Endothelial cell of umbilical vein (primary cell): Measurements from ENCODE around the gene CTAGE6. TPM values are rescaled to one million over a fixed set of nuclear protein-coding genes. Genes with fewer than 3 reads are reported as not detected.
"Not testable (repeated sequence)": the region's sequence is repeated elsewhere in the genome, so short reads cannot be mapped to it uniquely, and the experiment has no call there.

Source experiments
- BruUV-seq: library from RNA; stranded (reverse); fragments of 400-500 nt; replicated peaks from 2 replicates; lab custom pipeline; 2021; lab: Mats Ljungman, UMichigan
- CTCF ChIA-PET: fragments of 300-600, 350-600 bp; sonication (Branson Sonifier 250); formaldehyde crosslinking; loops from one replicate; lab custom pipeline; 2021; ENCODE audit warnings: antibody characterized with exemption, inconsistent platforms; lab: Charles Lee
- POLR2A ChIA-PET: fragments of 300-600, 350-600 bp; sonication (Branson Sonifier 250); formaldehyde crosslinking; loops from one replicate; lab custom pipeline; 2021; ENCODE audit warnings: antibody characterized with exemption, inconsistent platforms; lab: Charles Lee
- DNase-seq: peaks from one replicate; pipeline ENCODE4 v3.0.0-alpha.2; 2011; ENCODE audit warnings: low read depth, low spot score
- FAIRE-seq: peaks from 2 replicates; lab custom pipeline; 2011; peaks lifted over from hg19 to GRCh38; lab: Jason Lieb, UNC
- H2AFZ ChIP-seq: 2 replicates; pipeline ENCODE4 v1.6.0; 2012; ENCODE audit warnings: low read depth, low read length, control low read depth, inconsistent platforms
- H3K27ac ChIP-seq: 2 replicates; pipeline ENCODE4 v1.5.1; 2011; ENCODE audit warnings: low read depth, mild to moderate bottlenecking, control low read depth, low read length, moderate library complexity; ENCODE audit not compliant: insufficient read depth
- H3K27me3 ChIP-seq, 2 experiments: 2 replicates each; pipeline versions ENCODE4 v1.6.0 to v1.6.1; 2011; ENCODE audit warnings: low read length in 2 of 2, mixed read lengths in 1 of 2; ENCODE audit not compliant: control insufficient read depth in 2 of 2, insufficient read depth in 2 of 2
- H3K36me3 ChIP-seq, 2 experiments: 2 replicates in 1 of 2; 3 replicates in 1 of 2; pipeline ENCODE4 v1.5.1; 2011; ENCODE audit warnings: low read length in 2 of 2, mild to moderate bottlenecking in 1 of 2, moderate library complexity in 1 of 2; ENCODE audit not compliant: control insufficient read depth in 2 of 2, insufficient read depth in 2 of 2; ENCODE audit errors: extremely low read depth in 1 of 2
- H3K4me1 ChIP-seq: 3 replicates; pipeline ENCODE4 v1.5.1; 2011; ENCODE audit warnings: mild to moderate bottlenecking, low read length; ENCODE audit not compliant: control insufficient read depth, insufficient read depth; ENCODE audit errors: extremely low read depth
- H3K4me2 ChIP-seq: 2 replicates; pipeline ENCODE4 v1.6.1; 2011; ENCODE audit warnings: low read length, control low read depth, mixed read lengths; ENCODE audit not compliant: insufficient read depth
- H3K4me3 ChIP-seq, 3 experiments: fragments of 200-600 bp in 1 of 3; sonication (generic), shearing (Covaris generic) in 1 of 3; replicated peaks in 1 of 3; 2 replicates each; pipeline ENCODE4 v1.5.1; 2011 to 2016; ENCODE audit warnings: control low read depth in 3 of 3, low read length in 3 of 3, mild to moderate bottlenecking in 2 of 3, inconsistent platforms in 1 of 3, low read depth in 1 of 3, moderate library complexity in 1 of 3; ENCODE audit not compliant: insufficient read depth in 1 of 3
- H3K79me2 ChIP-seq: 2 replicates; pipeline ENCODE4 v1.6.0; 2012; ENCODE audit warnings: low read length, inconsistent platforms; ENCODE audit not compliant: control insufficient read depth, insufficient read depth
- H3K9ac ChIP-seq: replicated peaks from 2 replicates; pipeline ENCODE3; 2011; ENCODE audit warnings: low read length, control low read depth; ENCODE audit not compliant: insufficient read depth; ENCODE audit errors: extremely low read depth
- H3K9me1 ChIP-seq: replicated peaks from 3 replicates; pipeline ENCODE4 v1.6.0; 2011; ENCODE audit warnings: mild to moderate bottlenecking, low read length; ENCODE audit not compliant: control insufficient read depth, insufficient read depth; ENCODE audit errors: extremely low read depth
- H3K9me3 ChIP-seq: replicated peaks from 2 replicates; pipeline ENCODE4 v1.5.1; 2012; ENCODE audit warnings: low read length, inconsistent platforms; ENCODE audit not compliant: control insufficient read depth, insufficient read depth
- H4K20me1 ChIP-seq: replicated peaks from 2 replicates; pipeline ENCODE3; 2011; ENCODE audit warnings: mild to moderate bottlenecking, low read length; ENCODE audit not compliant: control insufficient read depth, insufficient read depth; ENCODE audit errors: extremely low read depth
- dilution Hi-C: fragments of 300-500 bp; cut with MboI; formaldehyde crosslinking; loops from one replicate; pipeline ENCODE4 v1.15.0; 2019; ENCODE audit warnings: low sequenced_read_pairs; ENCODE audit not compliant: extremely low pct_ligation_motif_present
- intact Hi-C: fragments of 100-400 bp; cut with micrococcal nuclease; formaldehyde crosslinking; loops from one replicate; pipeline ENCODE4 v1.10.0; 2022
- polyA plus RNA-seq, 4 experiments: library from polyadenylated mRNA; depleted of rRNA in 3 of 4; stranded (reverse) in 3 of 4; unstranded in 1 of 4; fragments of >200 nt; gene quantifications; 2 replicates each; pipeline versions ENCODE4 v1.2.1 to v1.2.3, GENCODE V29; 2011 to 2012; ENCODE audit warnings: missing spikeins in 1 of 4
- small RNA-seq: library from RNA; depleted of rRNA; stranded (forward); fragments of <200 nt; gene quantifications from one replicate; pipeline ENCODE3, GENCODE V24; 2012; ENCODE audit warnings: low replicate concordance, low read depth; ENCODE audit not compliant: insufficient read depth, insufficient read length
- total RNA-seq: library from RNA; stranded (reverse); gene quantifications from 2 replicates; pipeline ENCODE4 v1.2.3, GENCODE V29; 2021

CTAGE6 gene
- total and polyA plus RNA-seq, 2 donors (not counting 3 experiments of a cell fraction or from before 2014, with no cell fraction given) = 0.40 TPM; not detected in 1

- POLR2A ChIA-PET, H4K20me1 ChIP-seq, H3K4me2 ChIP-seq, H3K9me1 ChIP-seq, intact Hi-C loops, H3K4me3 ChIP-seq, dilution Hi-C loops, H3K27me3 ChIP-seq, DNase-seq, H3K4me1 ChIP-seq, H3K36me3 ChIP-seq, H3K27ac ChIP-seq, H3K79me2 ChIP-seq, H2AFZ ChIP-seq, CTCF ChIA-PET, BruUV-seq, H3K9me3 ChIP-seq, FAIRE-seq, H3K9ac ChIP-seq: not testable (repeated sequence)
Observed at GRCh38 chr7:143709895-143710294, 47.6 kb downstream of the CTAGE6 start.

Small RNA genes within 50 kb of the gene (small RNA-seq; reads per million reads assigned to genes)
- not detected for gene RNU6-267P

Other genes starting within 250 kb of the CTAGE6 start
- not detected in 2 replicates for gene CTAGE15, start 185.9 kb downstream of the CTAGE6 start, total RNA-seq
- 0.03 TPM in 1 of 2 replicates, not detected in the other for gene CTAGE15, start 185.9 kb downstream of the CTAGE6 start, polyA plus RNA-seq
- gene TCAF2, start 136.7 kb downstream of the CTAGE6 start, total RNA-seq = 7.1 and 8.4 TPM in 2 replicates
- gene TCAF2, start 136.7 kb downstream of the CTAGE6 start, polyA plus RNA-seq = 6.4 and 6.9 TPM in 2 replicates
- 48.3 and 51.2 TPM in 2 replicates for gene TCAF1, start 144.5 kb upstream of the CTAGE6 start, total RNA-seq
- 21.0 and 29.0 TPM in 2 replicates for gene TCAF1, start 144.5 kb upstream of the CTAGE6 start, polyA plus RNA-seq
- not detected in 2 replicates for gene OR2F2, start 177.5 kb upstream of the CTAGE6 start, total RNA-seq
- not detected in 2 replicates for gene OR2F2, start 177.5 kb upstream of the CTAGE6 start, polyA plus RNA-seq
- gene OR2F1, start 197.1 kb upstream of the CTAGE6 start, total RNA-seq = not detected in 2 replicates
- not detected in 2 replicates for gene OR2F1, start 197.1 kb upstream of the CTAGE6 start, polyA plus RNA-seq
- not detected in 2 replicates for gene OR6B1, start 242.6 kb upstream of the CTAGE6 start, total RNA-seq
- gene OR6B1, start 242.6 kb upstream of the CTAGE6 start, polyA plus RNA-seq = not detected in 2 replicates